ENCODE results near the gene DGKG.

Gene DGKG

DNA sequence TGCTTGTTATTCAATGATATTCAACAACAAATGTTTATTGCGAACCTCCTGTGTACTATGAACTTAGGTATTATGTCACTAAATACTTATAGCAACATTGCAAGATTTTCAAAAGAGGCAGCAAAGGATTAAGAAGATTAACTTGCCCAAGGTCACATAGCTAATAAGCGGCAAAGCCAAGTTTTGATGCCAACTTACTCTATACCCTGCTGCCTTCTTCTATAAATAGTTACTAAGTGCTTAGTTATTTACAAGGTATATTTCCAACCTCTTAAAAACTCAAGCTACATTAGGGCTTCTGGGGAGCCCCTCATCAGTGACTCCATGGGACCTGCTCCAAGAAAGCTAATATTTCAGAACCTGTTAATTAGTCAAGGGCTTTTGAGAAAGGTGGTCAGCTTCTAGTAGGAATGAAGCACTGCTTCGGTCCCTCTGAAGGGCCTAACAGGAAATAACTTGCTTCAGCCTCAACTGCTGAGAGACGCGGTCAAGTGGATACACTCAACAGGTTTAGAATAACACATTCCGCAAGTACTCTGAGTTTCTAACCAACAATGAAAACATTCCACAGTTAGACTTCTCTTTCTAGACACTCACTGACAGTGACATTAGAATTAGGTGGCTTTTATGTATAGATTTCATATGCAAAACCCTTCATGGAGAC is 125.5 kb downstream of the DGKG start:
- DNase-seq, result no peak

DNA sequence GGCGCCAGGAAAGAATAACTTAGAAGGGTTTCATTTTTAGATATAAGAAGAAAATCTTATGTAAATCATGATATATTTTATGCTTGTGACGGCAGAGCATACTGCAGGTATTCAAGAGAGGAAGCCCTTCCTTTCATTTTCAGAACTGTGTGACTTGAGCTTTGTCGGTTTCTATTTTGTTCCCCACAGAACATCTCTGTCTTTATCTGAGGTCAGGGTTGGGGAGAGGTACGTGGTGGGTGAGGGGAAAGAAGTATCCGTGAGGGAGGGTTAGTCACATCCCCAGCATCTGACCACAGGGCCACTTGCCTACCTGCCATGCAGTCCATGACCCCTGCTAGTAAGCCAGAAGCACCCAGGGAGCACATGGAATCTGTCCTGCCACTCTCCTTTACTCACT is 126.5 kb downstream of the DGKG start:
- no peak for DNase-seq

DNA sequence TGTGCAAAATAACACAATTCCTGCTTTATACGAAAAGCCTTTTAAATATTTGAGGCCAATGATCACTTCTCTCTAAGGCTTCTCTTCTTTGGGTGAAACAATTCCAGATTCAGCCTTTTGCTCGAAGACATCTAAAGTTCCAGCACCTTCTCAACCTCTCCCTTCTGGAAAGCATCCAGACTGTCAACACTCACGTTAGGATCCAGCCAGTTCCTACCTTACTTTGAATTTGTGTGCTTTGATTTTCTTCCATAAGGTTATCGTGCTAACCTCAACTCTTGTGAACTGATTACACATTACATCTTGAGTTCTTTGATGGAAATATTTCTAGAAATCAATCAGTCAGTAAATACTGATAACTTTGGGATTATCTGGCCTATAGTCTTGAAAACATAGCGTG is 127.9 kb downstream of the DGKG start:
- DNase-seq, result no peak

DNA sequence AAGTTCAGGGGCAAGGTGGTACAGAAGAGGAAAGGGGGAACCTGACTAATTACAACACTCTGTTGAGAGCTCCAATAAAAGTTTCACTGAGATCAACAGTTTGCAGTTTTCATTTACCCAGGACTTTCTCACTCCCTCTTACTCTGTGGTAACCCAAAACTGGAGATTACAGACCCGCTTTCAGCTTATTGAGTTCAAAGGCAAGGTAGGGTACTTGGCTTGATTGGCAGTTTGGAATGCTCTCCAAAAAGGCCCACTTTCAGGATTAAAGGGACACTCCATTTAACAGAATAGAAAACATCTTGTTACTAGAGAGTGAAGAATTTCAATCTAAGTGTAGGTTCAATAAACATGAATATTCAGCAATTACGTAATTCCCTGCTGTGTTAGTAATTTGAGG is 135.6 kb downstream of the DGKG start:
- DNase-seq, result no peak

DNA sequence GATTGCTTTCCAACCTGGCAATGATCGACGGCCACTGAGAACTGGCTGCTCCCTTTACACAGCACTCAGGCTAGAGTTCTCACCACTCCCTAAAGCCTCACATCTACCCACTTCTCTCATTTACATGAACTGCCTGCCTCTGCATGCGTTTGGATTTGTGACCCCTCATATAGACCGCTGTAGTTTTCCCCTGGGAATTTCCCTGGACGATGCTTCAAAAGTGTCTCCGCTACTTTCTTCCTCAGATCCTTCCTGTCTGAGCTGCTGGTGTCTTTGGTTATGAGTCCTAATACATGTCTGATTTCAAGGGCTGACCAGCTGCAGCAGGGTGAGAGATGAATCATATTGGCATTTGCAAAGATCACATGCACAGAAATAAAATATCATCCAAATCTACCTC is 136.4 kb downstream of the DGKG start:
- no peak for DNase-seq

DNA sequence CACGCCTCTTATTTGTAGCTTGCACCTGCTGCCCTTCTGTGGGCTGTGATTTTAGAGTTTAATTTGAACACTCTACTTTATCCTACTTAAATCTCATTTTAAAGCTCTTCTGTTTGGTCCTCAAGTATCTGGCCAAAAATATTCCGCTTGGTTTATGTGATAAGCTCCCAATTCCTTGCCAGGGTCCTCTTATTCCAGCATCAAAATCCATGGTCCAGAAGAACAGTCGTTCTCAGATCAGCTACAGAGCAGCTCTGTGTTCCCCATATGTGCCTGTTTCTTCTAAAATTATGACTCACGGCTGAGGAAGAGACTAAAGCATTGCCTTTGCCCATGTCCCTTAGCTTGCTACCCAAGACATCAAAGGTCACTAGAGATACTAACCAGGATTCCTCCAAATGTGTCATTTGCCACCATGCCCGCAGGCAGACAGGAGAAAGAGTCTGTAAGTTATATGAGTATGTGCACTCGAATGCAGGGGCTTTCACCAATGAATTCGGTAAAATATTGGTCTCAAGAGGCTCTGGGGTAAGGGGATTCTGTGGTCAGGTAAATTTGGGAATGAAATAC is 137.9 kb downstream of the DGKG start:
- no peak for DNase-seq

DNA sequence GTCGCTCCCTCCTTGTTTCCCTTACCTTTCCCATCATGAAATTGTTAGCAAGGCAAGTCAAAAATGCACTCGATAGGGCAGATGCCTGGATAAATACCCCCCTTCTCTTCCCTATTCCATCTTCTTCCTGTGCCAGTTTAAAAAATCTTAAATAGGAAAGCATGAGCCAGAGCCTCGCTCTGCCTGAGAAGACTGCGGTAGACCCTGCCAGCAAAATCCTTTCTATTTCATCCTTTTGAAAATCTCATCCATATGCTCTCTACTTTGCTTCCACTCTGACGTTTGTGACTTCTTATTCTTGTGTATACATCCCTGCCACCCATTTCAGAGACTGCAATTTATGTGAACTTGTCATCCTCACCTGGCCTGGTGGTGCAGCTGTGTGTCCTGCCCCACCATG is 138.6 kb downstream of the DGKG start:
- no peak for DNase-seq

DNA sequence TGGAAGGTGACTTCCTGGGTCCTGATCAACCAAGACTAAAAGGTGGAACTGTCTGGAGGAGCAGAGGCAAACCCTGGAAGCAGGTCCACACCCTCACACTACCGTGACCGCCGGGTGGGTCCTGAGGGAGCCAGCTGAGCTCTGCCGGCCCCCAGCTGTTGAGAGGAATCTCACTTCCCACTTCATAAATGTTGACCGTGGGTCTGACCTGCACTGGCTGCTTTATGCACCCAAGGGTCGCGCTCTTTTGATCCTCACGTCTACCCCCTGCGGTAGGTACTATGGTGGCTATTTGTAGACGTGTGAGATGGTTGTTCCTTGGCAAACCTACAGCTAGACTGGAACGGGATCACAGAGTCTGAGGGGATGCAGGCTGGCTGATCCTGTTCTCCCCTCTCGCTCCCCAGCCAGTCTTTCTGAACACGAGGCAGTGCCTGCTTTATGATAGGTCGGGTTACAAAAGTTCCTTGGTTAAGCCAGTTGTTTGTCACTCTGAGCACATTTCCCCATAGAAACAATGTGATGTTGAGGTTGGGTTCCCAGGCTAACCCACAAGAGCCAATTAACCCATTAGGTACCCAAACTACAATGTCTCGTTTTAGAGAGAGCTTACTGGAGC is 140.2 kb downstream of the DGKG start:
- DNase-seq, result no peak

DNA sequence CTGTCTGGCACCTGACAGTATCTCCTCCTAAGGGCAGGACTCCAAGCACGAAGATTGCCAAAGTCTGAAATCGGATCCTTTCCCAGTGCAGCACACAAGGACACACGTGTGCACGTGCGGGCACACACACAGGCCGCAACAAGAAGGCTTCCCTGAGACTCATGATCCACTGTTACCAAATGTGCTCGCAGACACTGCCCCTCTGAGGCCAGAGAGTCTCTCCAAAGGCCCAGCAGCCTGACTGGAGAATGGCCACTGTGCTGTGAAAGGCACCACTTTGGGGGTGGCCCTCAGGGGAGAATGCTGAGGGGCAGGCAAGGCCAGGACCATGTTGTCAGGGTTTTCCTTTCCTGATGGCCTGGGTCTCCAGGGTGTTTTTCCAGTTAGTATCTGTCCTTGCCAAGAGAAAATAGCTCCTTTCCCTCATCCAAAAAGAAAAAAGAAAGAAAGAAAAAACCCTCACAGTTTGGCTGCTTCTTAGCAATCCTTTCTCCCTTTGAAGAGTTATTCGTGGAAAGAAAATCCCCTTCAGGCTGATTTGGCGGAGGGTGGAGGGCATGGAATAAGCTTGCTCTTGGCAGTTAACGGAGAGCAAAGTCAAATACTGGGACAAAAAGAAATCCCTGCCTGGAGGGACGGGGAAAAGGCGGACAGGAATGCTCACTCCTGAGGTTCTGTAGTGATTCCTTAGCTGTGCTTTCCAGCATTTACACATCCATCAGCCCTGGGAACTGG is 141.0 kb downstream of the DGKG start:
- DNase-seq, result no peak

DNA sequence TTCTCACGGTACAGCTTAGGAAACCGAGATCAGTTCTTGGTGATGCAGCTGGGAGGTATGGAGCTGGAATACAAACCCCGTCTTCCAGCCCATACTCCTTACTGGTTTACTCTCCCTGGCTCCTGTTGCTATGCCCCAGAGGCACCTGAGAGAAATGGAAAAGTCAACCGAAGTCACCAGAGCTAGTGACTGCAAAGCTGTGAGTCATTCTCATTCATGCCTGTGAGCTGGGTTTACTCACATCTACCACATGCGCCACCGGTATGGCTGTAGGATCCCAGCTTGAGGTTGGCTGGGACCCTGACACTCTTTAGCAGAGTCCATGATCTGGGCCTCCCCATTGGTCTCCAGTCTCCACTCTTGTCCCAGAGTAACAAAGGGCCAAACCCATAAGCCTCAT is 141.7 kb downstream of the DGKG start:
- DNase-seq, result no peak

DNA sequence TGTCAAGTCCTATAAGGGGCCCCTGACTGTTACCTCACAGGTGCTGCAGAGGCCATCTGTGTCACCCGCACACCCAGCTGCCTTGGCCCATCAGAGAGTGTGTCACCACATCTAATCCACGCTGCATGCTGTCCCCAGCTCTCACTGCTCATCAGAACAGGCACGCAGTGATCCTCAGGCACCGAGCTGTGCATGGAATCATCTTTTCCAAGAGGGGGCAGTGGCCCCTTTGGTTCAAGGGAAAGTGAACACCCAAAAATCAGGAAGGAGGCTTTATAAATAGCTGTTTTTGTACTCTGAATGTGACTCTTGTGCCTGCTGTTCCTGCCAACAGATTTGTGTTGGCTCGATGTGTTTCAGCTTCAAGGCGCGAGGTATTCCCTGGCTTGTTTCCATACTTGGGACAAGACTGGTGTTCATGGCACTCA is 142.8 kb downstream of the DGKG start:
- DNase-seq, result no peak

DNA sequence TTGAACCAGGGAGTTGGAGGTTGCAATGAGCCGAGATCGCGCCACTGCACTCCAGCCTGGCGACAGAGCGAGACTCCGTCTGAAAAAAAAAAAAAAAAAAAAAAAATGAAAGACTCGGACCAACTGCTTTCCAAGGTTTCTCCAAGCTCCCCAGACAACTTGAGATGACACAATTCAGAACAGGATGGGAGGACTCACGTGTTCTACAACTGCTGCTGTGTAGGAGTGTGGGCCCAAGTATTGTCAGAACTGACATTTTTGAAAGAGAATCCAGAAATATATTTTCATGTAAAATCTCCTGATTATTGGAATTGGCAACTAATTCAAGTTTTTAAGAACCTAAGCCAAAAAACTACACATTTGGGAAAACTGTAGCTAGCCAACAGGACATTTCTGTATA is 143.6 kb downstream of the DGKG start:
- DNase-seq, result no peak

DNA sequence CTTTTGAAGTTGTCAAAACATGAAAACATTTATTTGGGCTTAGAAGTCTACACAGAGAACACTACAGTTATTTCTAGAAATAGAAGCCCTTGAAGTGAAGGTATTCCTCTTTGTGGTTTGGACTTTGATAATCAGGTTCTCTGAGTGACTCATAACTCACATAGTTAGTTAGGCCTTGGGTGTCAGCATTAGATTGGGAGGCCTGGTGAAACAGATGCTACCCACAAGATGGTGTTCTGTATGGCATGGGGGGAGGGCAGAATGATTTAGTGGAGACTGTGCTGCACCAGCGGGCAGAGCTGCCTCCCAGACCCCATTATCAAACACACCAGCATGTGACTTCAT is 144.2 kb downstream of the DGKG start:
- DNase-seq, result no peak

DNA sequence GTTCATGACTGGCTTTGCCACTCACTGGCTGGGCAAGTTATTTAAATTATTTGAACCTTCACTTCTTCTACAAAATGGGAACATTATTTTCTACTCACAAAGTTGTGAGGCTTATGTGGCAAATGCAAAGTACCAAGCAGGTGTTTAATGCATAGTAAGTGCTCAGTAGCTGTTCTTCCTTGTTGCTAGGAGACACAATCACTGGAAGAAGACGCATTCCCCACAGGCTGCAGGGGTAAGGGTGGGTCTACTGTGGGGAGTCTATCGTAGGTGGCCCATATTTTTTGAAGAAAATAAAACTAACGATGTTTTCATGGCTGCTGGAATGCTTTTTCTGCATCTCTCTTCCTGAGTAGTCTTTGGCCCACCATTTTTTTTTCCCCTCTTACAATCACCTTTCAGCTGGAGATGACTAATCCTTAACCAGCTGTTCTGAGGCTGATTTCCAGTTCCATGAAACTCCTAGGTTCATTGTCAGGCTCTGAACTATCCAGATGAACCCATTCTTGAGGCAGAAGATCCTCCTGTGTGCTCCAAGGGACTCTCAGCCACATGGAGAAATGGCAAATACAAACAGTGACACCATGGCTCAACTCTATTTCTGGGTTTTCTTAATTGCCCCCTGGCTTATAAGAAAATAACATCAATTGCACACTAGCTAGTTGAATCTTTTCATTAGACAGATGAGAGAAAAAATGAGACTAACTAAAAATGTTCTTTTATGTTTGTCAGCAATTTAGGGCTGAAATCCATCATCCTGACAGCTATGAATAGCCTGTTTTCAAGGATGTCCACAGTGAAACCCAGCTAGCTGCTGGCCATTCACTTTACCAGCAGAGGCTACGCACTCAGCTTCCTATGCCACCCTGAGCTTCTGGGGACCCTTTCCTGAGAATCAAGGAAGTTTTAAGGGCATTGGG is 144.9 kb downstream of the DGKG start:
- no peak for DNase-seq

DNA sequence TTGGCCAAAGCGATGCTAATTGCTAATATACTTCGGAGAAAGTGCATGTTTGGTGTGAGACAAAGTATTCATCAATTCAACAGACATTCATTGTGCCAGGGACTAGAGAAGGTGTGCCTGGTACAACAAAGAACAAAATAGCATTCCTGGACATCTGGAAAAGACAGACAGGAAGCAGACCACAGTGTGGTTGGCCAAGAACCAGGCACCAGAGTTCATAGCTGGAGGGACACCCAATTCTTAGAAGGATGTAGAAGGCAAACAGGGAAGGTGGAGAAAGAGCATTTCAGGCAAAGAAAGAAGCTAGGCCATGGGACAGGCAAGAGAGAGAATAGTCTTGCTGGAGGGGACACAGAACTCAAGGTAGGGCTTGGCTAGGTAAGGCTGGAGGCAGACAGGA is 147.4 kb downstream of the DGKG start:
- no peak for DNase-seq

DNA sequence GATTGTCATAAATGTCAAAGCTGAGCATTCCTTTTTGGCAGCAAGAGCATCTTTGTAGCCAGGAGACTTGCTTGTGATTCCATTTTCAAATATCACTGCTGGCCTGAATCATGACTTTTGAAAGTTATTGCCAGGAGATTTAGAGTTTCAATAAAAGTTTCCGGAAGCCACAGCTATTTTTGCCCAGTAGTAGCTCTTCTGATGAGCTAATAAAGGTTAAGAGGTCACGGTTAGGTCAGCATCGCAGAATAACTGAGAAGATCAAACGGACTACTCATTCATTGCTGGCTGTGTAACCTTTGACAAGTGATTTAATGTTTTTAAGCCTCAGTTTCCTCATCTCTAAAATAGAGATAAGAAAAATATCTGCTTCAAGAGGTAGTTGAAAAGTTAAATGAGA is 148.1 kb downstream of the DGKG start:
- no peak for DNase-seq

DNA sequence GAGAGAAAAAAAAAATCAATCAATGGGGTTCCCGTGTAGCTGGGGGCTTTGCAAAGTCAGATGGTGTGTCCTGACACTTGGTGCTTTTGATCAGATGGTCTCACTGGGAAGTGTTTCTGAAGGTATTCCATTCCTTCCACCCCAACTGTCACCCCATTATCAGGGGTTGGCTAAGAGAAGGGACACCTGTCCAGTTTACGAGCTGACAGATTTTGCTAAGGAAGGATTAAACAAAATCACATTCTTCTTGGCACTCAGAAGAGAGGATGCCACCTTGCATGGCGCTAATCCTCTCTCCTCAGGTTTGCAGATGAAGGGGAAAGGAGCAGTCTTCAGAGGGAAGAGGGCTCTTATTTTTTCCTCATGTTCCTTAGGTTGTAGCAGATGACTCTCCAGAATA is 149.4 kb downstream of the DGKG start:
- DNase-seq, result no peak

DNA sequence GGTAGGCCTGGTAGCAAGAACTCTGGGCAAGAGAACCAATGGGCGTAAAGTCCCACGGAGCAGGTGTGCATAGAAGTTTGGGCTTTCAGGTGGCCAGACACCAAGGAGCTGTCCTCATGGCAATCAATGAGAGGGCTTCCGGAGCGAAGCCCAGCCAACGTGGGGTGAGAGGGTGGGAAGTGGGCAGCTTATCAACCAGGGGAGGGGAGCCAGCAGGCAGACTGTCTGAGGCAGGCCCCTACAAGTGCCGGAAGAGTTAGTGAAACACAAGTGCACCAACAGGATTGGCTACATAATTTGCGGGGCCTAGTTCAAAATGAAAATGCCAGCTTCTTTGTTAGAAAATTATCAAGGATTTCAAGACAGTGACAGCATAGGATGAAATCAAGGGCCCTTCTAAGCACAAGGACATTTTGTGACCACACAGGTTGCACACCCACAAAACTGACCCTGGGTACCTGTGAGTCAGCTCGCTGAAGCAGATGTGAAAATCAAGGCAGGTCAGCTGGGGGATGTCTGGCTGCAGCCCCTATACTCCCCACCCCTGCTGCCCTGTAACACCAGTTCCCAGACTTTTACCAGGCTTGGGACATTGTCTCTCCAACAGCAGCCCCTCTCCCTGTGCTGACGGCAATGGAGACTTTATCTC is 151.1 kb downstream of the DGKG start:
- DNase-seq, result no peak

DNA sequence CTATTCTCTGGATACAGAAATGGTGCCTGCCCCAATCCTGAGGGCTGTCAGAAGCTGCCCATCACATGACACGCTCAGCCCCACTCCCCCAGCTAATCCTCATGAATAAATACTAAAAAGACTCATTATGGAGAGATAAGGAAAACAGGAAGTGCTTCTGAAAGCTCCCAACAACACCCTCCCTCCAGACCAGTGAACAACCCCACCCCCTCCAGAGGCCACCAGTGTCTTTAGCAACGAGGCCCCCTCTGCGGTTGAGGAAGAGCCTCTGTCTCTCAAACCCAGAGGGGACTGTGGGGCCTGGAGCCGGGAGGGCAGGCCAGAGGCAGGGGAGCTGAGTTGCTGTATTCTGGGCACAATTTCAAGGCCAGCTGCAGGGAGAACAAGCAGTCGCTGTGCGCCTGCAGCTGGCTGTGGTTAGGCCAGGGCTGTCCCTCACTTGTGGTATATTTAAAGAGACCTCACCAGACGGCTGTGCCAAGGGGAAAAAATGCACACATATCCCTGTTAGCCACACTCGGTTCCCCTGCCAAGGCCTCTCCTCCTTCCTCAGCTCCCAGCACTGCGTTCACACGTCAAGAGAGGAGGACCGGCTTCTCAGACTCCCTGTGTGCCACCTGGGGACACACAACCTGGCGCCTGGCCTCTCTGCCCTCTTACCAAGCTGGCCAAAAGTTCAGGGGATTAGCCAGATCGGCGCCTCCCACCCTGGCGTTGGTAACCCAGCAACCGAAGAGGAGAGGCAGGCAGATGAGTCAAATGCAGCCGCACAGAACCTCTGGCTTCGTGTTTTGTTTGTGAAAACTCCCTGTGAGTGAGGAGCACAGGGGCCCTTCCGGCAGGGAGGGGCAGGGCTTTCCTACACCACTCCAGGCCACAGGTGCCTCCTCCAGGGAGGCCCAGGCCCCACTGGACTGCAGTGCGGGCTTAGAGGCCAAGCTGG is 152.0 kb downstream of the DGKG start:
- peak; percentile 92 for DNase-seq

DNA sequence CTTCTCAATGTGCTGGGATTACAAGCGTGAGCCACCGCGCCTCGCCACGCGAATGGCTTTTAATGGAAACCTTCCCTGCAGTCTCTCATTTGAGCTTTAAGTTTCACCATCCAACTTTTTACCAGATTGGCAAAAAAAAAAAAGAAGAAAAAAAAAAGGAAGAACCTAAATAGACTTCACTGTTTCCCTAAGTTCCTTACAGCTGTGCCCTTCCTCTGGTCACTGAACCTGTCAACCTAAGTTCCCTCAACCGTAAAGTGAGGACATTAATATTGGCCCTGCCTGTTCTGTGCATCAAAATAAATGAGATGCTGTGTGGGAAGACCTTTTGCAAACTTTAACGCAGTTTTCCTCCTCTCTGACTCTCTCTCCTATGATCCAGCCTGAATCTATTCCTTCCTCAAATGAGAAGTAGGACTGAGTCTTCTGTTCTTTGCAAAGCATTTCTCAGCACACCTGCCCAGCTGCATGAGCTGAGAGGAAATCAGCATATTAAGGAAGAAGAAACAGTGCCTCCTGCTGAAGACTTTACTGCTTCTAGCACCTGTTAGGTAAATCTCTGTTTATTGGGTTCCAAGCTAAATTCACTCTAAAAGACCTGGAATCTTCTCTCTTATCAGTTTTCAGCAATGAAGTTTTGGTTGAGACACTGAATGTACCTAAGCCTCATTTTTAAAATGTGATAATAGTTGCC is 153.6 kb downstream of the DGKG start:
- no peak for DNase-seq

DNA sequence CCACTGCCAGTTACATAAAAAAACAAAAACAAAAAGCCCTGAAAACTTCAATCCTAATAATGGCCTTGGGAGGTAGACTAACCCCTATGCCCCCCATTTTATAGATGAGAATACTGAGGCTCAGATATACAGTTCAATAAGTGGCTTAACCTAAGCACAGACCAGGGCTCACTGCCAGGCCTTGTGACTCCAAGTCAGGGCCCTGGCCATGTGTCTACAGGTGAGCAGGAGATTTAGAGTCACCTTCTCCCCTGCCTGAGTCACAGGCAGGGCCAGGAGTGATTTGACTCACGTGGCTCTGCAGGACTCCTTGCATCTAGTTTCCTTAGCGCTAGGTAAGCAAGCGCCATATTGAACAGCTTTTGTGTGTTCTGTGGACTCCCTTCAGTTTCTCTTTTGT is 154.5 kb downstream of the DGKG start:
- DNase-seq, result no peak
